GM12801 (cell line): ENCODE results near the gene LILRB3.

Experiments
- CTCF ChIP-seq: IDR thresholded peaks from one replicate; pipeline ENCODE4 v1.5.1; 2011; ENCODE audit warnings: control low read depth; ENCODE audit not compliant: insufficient read length; ENCODE audit errors: extremely low read depth

LILRB3 gene

GRCh38 chr19:54191011-54191810 is 31.6 kb downstream of the LILRB3 start, which contains the start of gene TSEN34:
Gene TSEN34, plus strand, starts transcription at chr19:54191308. Its CDS starts 57 bp downstream, at chr19:54191365.
- no peak for TF ChIP-seq CTCF

- no peak for TF ChIP-seq CTCF
Observed at GRCh38 chr19:54190503-54191010, 32.2 kb downstream of the LILRB3 start.

- no peak for TF ChIP-seq CTCF
Observed at GRCh38 chr19:54189735-54190502, 32.9 kb downstream of the LILRB3 start.

GRCh38 chr19:54189145-54189734 is 33.6 kb downstream of the LILRB3 start, which contains the start of gene MBOAT7:
Gene MBOAT7, minus strand, starts transcription at chr19:54189580. Its CDS starts 1,072 bp downstream, at chr19:54188508.
- TF ChIP-seq CTCF = no peak

- TF ChIP-seq CTCF = no peak
Observed at GRCh38 chr19:54188215-54188871, 34.5 kb downstream of the LILRB3 start.

GRCh38 chr19:54186934-54187381 is 35.8 kb downstream of the LILRB3 start:
- TF ChIP-seq CTCF = no peak
